ENCODE data around the gene NRN1.
"Not testable (repeated sequence)": the region's sequence is repeated elsewhere in the genome, so short reads cannot be mapped to it uniquely, and the experiment has no call there.

Gene NRN1

GRCh38 chr6:5981126-5982026 is 25.3 kb downstream of the NRN1 start:
- no peak for FAIRE-seq

DNA sequence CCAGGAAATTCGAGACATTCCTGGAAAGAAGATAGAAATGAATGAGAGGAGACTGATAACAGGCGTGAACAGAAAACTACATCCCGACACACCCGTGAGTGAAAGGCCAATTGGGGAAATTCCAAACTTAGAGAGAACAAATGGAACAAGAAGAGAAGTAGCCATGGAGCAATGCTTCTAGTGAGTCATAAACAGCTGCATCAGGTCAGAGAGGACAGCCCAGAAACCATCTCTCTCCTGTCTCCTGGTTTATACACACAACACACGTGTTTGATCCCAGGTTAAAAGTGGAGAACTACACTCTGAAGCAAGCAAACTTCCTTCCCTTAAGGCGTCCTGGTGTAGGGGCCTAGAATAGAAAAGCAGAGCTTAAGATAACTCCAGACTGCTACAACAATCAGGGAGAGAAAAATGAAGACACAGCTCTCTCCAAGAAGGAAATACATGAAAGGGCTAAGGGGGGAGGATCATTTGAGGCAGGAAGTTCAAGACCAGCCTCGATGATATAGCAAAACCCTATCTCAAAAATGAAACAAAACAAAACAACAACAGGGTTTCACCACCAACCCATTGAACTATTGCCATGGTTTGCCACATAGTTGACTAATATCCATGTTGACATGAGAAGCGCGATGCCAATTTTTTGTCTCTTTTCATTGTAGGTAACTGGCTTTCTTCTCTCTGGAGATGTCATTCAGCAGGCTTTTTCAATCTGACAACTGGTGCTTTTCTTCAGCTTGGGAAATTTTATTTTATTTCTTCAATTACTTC is 26.9 kb downstream of the NRN1 start:
- no peak for FAIRE-seq

- no peak for FAIRE-seq
Measured at GRCh38 chr6:5976811-5977210, 29.9 kb downstream of the NRN1 start.

DNA sequence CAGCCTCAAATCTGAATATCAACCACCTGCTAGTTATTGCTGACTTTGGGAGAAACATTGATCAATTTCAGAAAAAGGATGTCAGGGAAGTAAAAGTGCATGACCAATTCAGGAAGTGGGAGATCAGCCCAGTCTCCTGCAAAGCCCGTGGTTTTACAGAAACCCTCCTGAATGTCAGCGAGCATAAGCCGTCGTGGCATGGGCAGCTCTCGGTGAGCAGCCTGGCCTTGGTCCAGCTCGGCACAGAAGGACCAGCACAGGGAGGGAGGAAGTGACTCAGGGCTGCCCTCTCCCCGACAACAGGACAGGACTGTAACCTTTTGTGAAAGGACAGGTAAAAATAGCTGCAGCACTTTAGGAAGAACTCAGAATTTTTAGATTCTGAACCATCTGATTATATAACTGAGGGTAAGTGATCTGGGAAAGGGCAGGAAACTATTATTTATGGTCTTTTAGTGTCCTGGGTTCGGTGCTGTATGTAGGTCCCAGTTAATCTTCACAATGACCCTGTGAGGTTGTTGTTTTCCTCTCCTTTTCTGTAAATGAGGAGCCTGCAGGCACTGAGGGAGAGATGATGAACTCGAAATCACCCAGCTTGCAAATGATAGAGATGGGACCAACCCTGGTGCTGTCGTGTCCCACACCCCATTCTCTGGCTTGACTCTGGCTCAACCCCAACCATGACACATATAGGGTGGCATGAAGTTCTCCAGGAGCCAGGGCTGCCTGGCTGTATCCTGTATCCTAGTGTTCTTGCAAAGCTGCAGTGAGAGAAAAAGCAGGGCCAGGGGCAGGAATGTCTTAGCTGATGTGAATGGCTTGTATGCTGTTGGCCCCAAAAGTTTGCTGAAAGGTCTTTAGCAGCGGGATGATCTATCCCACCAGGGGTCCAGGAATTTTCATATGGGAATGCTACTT is 37.6 kb downstream of the NRN1 start:
- no peak for FAIRE-seq

DNA sequence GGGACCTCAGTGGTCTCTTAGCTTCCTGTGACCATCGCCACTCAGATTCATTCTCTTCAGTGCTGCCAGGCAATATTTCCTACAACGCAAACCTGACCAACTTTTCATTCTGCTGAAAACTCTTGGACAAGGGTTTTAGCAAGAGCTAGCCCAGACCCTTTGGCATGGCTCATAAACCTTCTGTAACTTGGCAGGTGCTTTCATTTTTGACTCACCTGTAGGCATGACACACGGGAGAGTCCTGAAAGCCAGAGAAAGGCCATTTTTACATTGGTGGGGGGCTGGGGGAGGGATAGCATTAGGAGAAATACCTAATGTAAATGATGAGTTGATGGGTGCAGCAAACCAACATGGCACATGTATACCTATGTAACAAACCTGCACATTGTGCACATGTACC is 38.7 kb downstream of the NRN1 start:
- not testable (repeated sequence) for FAIRE-seq

GRCh38 chr6:5967594-5967993 is 39.1 kb downstream of the NRN1 start:
- no peak for FAIRE-seq

GRCh38 chr6:5962794-5963193 is 43.9 kb downstream of the NRN1 start:
- FAIRE-seq, result no peak

GRCh38 chr6:5961836-5962235 is 44.9 kb downstream of the NRN1 start:
- FAIRE-seq, result no peak

DNA sequence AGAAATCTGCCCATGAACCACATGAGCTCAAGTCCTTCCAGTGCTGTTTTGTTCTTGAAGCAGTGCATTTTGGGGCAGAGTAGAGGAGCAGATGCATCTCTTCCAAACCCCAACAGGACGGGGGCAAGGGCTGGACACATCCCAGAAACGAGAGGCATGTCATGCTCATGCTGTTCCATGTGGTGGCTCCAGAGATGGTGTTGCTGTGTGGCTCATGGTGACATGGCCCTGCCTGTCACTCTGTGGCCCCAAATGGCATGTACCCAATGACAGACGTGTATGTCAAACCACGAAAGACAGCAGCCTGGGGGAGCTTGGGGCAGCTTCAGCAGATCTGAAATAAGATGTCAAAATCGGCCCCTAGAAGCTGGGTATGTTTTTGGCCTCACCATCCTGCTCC is 46.3 kb downstream of the NRN1 start:
- no peak for FAIRE-seq

- FAIRE-seq, result no peak
Measured at GRCh38 chr6:5958921-5959320, 47.8 kb downstream of the NRN1 start.

- FAIRE-seq, result no peak
Measured at GRCh38 chr6:5956939-5957338, 49.8 kb downstream of the NRN1 start.

DNA sequence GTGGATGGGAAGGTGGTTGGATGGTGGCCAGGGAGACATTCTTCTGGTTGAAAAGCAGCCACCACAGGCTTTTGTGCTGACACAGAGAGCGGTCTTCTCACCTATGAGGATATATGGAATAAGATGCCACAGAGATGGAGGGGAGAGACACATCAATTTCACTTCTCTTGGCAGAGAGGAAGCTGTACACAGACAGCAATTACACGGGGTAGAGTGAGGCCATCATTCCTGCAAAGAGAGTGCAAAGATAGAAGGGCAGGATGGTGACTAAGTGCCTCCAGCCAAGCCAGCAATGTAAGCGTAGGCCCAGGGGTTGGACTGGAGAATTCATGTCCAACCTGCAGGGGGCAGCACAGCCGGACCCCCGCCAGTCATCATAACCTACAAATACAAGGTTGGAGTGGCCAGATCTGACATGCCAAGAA is 56.4 kb downstream of the NRN1 start:
- FAIRE-seq, result no peak

All from colon (tissue), 2 donors.